GM12878 (cell line): Measurements from ENCODE around the gene TMEM184C. TPM values are rescaled to one million over a fixed set of nuclear protein-coding genes. Genes with fewer than 3 reads are reported as not detected.
A peak's percentile ranks its signal among the peaks of the same experiment; 100 is the strongest.

Experiments used
- CBX5 ChIP-seq: sonication (generic); IDR thresholded peaks from 2 replicates; pipeline ENCODE4 v1.6.1; 2016; ENCODE audit warnings: low read depth, moderate library complexity, mild to moderate bottlenecking, inconsistent platforms
- GABPA ChIP-seq: IDR thresholded peaks from 2 replicates; pipeline ENCODE4 v1.6.1; 2014; ENCODE audit warnings: antibody characterized with exemption, low read depth, mild to moderate bottlenecking, inconsistent platforms
- HDGF ChIP-seq: fragments of 450-650 bp; IDR thresholded peaks from 2 replicates; pipeline ENCODE4 v1.6.1; 2016; ENCODE audit warnings: antibody characterized with exemption
- JUNB ChIP-seq: IDR thresholded peaks from 2 replicates; pipeline ENCODE4 v1.6.1; 2016; ENCODE audit warnings: antibody characterized with exemption, mild to moderate bottlenecking
- PAX5 ChIP-seq: IDR thresholded peaks from 2 replicates; pipeline ENCODE4 v1.6.1; 2011; ENCODE audit warnings: low read depth, low read length, borderline replicate concordance
- POLR2AphosphoS5 ChIP-seq: IDR thresholded peaks from 2 replicates; pipeline ENCODE4 v1.6.1; 2011; ENCODE audit warnings: mild to moderate bottlenecking, low read length, inconsistent platforms
- POU2F2 ChIP-seq: IDR thresholded peaks from 3 replicates; pipeline ENCODE4 v1.6.1; 2011; ENCODE audit warnings: low read depth, mild to moderate bottlenecking, low read length, borderline replicate concordance
- RUNX3 ChIP-seq: IDR thresholded peaks from 2 replicates; pipeline ENCODE4 v1.6.1; 2012; ENCODE audit warnings: low read length, inconsistent platforms
- SMC3 ChIP-seq: IDR thresholded peaks from 2 replicates; pipeline ENCODE4 v1.6.1; 2011; ENCODE audit warnings: low read length, improper control_type of control experiment, borderline replicate concordance
- SUPT20H ChIP-seq: IDR thresholded peaks from 2 replicates; pipeline ENCODE4 v1.6.1; 2011; ENCODE audit warnings: low read depth, mild to moderate bottlenecking, low read length, moderate library complexity, borderline replicate concordance; ENCODE audit not compliant: control insufficient read depth
- ZNF24 ChIP-seq: fragments of 450-650 bp; IDR thresholded peaks from 2 replicates; pipeline ENCODE4 v1.6.1; 2017; ENCODE audit warnings: antibody characterized with exemption, mild to moderate bottlenecking
- polyA plus RNA-seq, 11 experiments: library from polyadenylated mRNA; depleted of rRNA in 4 of 11; unstranded in 6 of 11; stranded (reverse) in 5 of 11; fragments of >200 nt; fragmentation: Nextera tagmentation in 4 of 11; fragmentation: Illumina TruSeq in 1 of 11; extraction: Ambion mirVana in 4 of 11; extraction: Trizol in 1 of 11; gene quantifications; 1 replicate in 1 of 11; 2 replicates in 10 of 11; pipeline versions ENCODE4 v1.2.1 to v1.2.3, GENCODE V29; 2011 to 2016; ENCODE audit warnings: inconsistent platforms in 2 of 11, missing spikeins in 2 of 11, low read depth in 1 of 11
- total RNA-seq, 4 experiments: library from RNA; depleted of rRNA in 3 of 4; stranded (reverse); fragments of >200 nt in 3 of 4; fragmentation: Illumina TruSeq in 1 of 4; extraction: Trizol in 1 of 4; gene quantifications; 2 replicates each; pipeline versions ENCODE4 v1.2.1 to v1.2.3, GENCODE V29; 2013 to 2021
- TF ChIP-seq, protein P1 (sequence below): fragments of 450-650 bp; IDR thresholded peaks from 2 replicates; pipeline ENCODE4 v1.6.1; 2018; ENCODE audit warnings: mild to moderate bottlenecking, low read depth, moderate library complexity; ENCODE audit not compliant: partially characterized antibody
- TF ChIP-seq, protein P2 (sequence below): fragments of 150-350 bp; IDR thresholded peaks from 2 replicates; pipeline ENCODE4 v1.6.1; 2016; ENCODE audit warnings: low read depth, low read length
- TF ChIP-seq, protein P3 (sequence below): fragments of 450-650 bp; IDR thresholded peaks from 2 replicates; pipeline ENCODE4 v1.6.1; 2018; ENCODE audit warnings: borderline replicate concordance, mild to moderate bottlenecking; ENCODE audit not compliant: partially characterized antibody
- TF ChIP-seq, protein P4 (sequence below), 3 experiments: IDR thresholded peaks in 2 of 3; conservative IDR thresholded peaks in 1 of 3; 2 replicates each; pipeline ENCODE4 v1.5.1; 2011; ENCODE audit warnings: low read depth in 3 of 3, low read length in 3 of 3, mild to moderate bottlenecking in 3 of 3, control low read depth in 2 of 3, moderate library complexity in 2 of 3, inconsistent platforms in 1 of 3, mixed read lengths in 1 of 3; ENCODE audit not compliant: control insufficient read depth in 2 of 3, insufficient read depth in 1 of 3; ENCODE audit errors: extremely low read depth in 1 of 3
- TF ChIP-seq, protein P5 (sequence below): IDR thresholded peaks from 2 replicates; pipeline ENCODE4 v1.6.1; 2011; ENCODE audit warnings: low read depth, mild to moderate bottlenecking, low read length, moderate library complexity, borderline replicate concordance; ENCODE audit errors: extremely low read depth

The TMEM184C gene
- total and polyA plus RNA-seq, 10 of the 15 experiments (the other 5 are each of a cell fraction or from before 2014, with no cell fraction given): 3.4 to 22.6 (median 18.2) TPM

DNA sequence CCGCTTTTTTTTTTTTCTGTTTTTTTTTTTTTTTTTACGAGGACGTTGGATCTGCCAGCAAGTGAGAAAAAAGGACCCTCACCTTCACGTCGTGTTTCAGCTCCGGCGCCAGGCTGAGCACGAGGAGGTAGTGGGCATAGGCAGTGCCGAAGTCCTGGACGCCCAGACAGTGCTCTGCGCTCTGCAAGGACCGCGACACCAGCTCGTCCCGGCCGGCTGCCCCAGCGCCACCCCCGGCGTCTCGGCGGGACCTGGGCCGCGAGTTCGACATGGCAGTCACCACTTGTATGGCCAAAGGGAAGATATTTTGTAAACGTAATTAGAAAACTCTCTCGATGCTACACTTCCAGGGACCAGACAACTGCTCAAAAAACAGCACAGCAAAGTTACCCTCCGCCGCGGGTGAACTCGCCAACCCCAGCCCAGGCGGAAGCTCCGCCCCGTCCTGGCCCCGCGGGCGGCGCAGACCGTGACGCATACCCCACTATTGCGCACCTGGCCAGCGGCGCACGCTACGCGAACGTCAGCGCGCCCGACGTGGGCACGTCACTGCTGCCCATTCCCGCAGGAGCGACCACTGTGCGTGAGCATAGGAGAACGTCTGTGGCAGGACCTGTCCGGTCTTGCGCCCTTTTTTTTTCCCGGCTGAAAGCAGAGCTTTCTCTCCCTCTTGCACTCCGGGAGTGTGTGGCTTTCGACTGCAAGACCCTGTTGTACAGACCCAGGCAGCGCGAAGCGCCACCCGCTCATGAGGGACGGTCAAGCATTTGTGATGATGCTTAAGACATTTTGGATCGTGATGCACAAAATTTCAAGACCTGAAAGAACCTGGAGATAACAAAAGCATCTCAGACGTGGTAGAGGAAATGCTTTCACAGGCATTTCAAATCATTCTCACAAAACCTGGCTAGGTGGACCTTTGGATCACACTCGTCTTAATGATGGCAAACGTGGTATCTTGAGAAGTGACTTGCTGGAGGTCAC lies 66.8 kb downstream of the TMEM184C start, which contains the start of gene PRMT9 (continued):
- TF ChIP-seq CBX5: peak; percentile 77; the same call in 1 of the 2 replicates
- TF ChIP-seq, protein P1, sequence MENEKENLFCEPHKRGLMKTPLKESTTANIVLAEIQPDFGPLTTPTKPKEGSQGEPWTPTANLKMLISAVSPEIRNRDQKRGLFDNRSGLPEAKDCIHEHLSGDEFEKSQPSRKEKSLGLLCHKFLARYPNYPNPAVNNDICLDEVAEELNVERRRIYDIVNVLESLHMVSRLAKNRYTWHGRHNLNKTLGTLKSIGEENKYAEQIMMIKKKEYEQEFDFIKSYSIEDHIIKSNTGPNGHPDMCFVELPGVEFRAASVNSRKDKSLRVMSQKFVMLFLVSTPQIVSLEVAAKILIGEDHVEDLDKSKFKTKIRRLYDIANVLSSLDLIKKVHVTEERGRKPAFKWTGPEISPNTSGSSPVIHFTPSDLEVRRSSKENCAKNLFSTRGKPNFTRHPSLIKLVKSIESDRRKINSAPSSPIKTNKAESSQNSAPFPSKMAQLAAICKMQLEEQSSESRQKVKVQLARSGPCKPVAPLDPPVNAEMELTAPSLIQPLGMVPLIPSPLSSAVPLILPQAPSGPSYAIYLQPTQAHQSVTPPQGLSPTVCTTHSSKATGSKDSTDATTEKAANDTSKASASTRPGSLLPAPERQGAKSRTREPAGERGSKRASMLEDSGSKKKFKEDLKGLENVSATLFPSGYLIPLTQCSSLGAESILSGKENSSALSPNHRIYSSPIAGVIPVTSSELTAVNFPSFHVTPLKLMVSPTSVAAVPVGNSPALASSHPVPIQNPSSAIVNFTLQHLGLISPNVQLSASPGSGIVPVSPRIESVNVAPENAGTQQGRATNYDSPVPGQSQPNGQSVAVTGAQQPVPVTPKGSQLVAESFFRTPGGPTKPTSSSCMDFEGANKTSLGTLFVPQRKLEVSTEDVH: no peak
- no peak for TF ChIP-seq SMC3
- TF ChIP-seq ZNF24: no peak
- TF ChIP-seq, protein P2, sequence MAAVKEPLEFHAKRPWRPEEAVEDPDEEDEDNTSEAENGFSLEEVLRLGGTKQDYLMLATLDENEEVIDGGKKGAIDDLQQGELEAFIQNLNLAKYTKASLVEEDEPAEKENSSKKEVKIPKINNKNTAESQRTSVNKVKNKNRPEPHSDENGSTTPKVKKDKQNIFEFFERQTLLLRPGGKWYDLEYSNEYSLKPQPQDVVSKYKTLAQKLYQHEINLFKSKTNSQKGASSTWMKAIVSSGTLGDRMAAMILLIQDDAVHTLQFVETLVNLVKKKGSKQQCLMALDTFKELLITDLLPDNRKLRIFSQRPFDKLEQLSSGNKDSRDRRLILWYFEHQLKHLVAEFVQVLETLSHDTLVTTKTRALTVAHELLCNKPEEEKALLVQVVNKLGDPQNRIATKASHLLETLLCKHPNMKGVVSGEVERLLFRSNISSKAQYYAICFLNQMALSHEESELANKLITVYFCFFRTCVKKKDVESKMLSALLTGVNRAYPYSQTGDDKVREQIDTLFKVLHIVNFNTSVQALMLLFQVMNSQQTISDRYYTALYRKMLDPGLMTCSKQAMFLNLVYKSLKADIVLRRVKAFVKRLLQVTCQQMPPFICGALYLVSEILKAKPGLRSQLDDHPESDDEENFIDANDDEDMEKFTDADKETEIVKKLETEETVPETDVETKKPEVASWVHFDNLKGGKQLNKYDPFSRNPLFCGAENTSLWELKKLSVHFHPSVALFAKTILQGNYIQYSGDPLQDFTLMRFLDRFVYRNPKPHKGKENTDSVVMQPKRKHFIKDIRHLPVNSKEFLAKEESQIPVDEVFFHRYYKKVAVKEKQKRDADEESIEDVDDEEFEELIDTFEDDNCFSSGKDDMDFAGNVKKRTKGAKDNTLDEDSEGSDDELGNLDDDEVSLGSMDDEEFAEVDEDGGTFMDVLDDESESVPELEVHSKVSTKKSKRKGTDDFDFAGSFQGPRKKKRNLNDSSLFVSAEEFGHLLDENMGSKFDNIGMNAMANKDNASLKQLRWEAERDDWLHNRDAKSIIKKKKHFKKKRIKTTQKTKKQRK: no peak
- 0 out of 2 replicates have a peak, but pooled peaks have one; percentile 66 for TF ChIP-seq HDGF
- TF ChIP-seq, protein P3, sequence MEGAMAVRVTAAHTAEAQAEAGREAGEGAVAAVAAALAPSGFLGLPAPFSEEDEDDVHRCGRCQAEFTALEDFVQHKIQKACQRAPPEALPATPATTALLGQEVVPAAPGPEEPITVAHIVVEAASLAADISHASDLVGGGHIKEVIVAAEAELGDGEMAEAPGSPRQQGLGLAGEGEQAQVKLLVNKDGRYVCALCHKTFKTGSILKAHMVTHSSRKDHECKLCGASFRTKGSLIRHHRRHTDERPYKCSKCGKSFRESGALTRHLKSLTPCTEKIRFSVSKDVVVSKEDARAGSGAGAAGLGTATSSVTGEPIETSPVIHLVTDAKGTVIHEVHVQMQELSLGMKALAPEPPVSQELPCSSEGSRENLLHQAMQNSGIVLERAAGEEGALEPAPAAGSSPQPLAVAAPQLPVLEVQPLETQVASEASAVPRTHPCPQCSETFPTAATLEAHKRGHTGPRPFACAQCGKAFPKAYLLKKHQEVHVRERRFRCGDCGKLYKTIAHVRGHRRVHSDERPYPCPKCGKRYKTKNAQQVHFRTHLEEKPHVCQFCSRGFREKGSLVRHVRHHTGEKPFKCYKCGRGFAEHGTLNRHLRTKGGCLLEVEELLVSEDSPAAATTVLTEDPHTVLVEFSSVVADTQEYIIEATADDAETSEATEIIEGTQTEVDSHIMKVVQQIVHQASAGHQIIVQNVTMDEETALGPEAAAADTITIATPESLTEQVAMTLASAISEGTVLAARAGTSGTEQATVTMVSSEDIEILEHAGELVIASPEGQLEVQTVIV: no peak
- no peak for TF ChIP-seq JUNB
- TF ChIP-seq SUPT20H: no peak
- no peak for TF ChIP-seq GABPA
- TF ChIP-seq, protein P4, sequence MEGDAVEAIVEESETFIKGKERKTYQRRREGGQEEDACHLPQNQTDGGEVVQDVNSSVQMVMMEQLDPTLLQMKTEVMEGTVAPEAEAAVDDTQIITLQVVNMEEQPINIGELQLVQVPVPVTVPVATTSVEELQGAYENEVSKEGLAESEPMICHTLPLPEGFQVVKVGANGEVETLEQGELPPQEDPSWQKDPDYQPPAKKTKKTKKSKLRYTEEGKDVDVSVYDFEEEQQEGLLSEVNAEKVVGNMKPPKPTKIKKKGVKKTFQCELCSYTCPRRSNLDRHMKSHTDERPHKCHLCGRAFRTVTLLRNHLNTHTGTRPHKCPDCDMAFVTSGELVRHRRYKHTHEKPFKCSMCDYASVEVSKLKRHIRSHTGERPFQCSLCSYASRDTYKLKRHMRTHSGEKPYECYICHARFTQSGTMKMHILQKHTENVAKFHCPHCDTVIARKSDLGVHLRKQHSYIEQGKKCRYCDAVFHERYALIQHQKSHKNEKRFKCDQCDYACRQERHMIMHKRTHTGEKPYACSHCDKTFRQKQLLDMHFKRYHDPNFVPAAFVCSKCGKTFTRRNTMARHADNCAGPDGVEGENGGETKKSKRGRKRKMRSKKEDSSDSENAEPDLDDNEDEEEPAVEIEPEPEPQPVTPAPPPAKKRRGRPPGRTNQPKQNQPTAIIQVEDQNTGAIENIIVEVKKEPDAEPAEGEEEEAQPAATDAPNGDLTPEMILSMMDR (IDR thresholded peaks at IDR 0.05 in 2 of 3, conservative IDR thresholded peaks at IDR 0.05 in 1 of 3; ENCODE audit: control insufficient read depth in 2 of 3, extremely low read depth in 1 of 3, insufficient read depth in 1 of 3, low read depth in 3 of 3, low read length in 3 of 3): no peak
- TF ChIP-seq, protein P5, sequence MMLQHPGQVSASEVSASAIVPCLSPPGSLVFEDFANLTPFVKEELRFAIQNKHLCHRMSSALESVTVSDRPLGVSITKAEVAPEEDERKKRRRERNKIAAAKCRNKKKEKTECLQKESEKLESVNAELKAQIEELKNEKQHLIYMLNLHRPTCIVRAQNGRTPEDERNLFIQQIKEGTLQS: peak; percentile 27; the same call in 1 of the 2 replicates
- peak; percentile 55; the same call in 1 of the 2 replicates for TF ChIP-seq RUNX3
- TF ChIP-seq PAX5: peak; percentile 78; the same call in 1 of the 2 replicates
- TF ChIP-seq POLR2AphosphoS5: peak; percentile 94
- TF ChIP-seq POU2F2: peak; percentile 52; the same call in 1 of the 3 replicates
